NK-92 treated with Interleukin-12 subunit alpha and Interleukin-12 subunit beta, amount 100 ng/mL, for 24 hours (cell line): ENCODE results near the gene SMAD9.

Experiments
- DNase-seq: peaks from one replicate; lab custom pipeline; 2025; lab: John Stamatoyannopoulos, UW

Gene SMAD9

GRCh38 chr13:36919833-36920615 is at the start of gene SMAD9:
SMAD9 (minus strand) TSS chr13:36920238; CDS start chr13:36879689, 40,549 bp downstream.
- DNase-seq, result no peak

- no peak for DNase-seq
These were observed 46.4 kb upstream of the SMAD9 start for GRCh38 chr13:36966404-36966803.

- DNase-seq, result peak; percentile 2
These were observed 45.7 kb upstream of the SMAD9 start for GRCh38 chr13:36965767-36966166.

GRCh38 chr13:36959456-36960116 is 39.5 kb upstream of the SMAD9 start:
- DNase-seq, result no peak

GRCh38 chr13:36954542-36954941 is 34.5 kb upstream of the SMAD9 start:
- DNase-seq, result no peak

- no peak for DNase-seq
These were observed 30.9 kb upstream of the SMAD9 start for GRCh38 chr13:36950920-36951319.

GRCh38 chr13:36950330-36950729 is 30.3 kb upstream of the SMAD9 start:
- DNase-seq, result no peak

GRCh38 chr13:36945078-36945477 is 25.0 kb upstream of the SMAD9 start:
- DNase-seq, result no peak

GRCh38 chr13:36925603-36926002 is 5.6 kb upstream of the SMAD9 start:
- DNase-seq, result no peak

- no peak for DNase-seq
These were observed 4.0 kb upstream of the SMAD9 start for GRCh38 chr13:36924001-36924400.

GRCh38 chr13:36921631-36922301 is 1.7 kb upstream of the SMAD9 start:
- no peak for DNase-seq

GRCh38 chr13:36920616-36921185 is 663 bp upstream of the SMAD9 start:
- no peak for DNase-seq

- no peak for DNase-seq
These were observed 736 bp downstream of the SMAD9 start for GRCh38 chr13:36919171-36919832.

- no peak for DNase-seq
These were observed 1.5 kb downstream of the SMAD9 start for GRCh38 chr13:36918246-36919131.

- no peak for DNase-seq
These were observed 2.7 kb downstream of the SMAD9 start for GRCh38 chr13:36917311-36917710.

GRCh38 chr13:36915896-36916640 is 4.0 kb downstream of the SMAD9 start:
- DNase-seq, result no peak

GRCh38 chr13:36915106-36915505 is 4.9 kb downstream of the SMAD9 start:
- DNase-seq, result no peak

- no peak for DNase-seq
These were observed 5.4 kb downstream of the SMAD9 start for GRCh38 chr13:36914648-36915047.

GRCh38 chr13:36913463-36913862 is 6.6 kb downstream of the SMAD9 start:
- DNase-seq, result no peak

- DNase-seq, result no peak
These were observed 7.1 kb downstream of the SMAD9 start for GRCh38 chr13:36912973-36913372.
